Iris pigment epithelial cell (primary cell): ENCODE results near the gene SOX6.

Experiments used
- DNase-seq: peaks from one replicate; pipeline ENCODE4 v3.0.0-alpha.2; 2011; ENCODE audit warnings: low read depth

Gene SOX6

DNA sequence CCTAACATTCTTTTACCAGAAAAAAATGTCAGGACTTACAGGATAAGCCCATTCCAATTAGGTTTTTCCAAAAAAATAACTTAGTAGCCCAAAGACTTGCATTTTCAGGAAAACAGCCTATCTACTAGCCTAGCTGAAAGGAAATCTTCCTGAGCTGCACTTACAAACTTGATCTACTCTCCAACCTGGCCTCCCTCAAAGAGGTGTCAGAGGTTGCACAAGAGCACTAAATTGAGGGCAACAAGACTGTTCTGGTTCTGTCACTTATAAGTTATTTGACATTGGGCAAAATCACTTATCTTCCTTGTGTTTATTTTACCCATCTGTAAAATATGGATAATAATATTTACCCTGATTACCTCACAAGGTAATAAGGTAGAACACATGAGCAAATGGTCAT is 7.9 kb upstream of the SOX6 start:
- no peak for DNase-seq

DNA sequence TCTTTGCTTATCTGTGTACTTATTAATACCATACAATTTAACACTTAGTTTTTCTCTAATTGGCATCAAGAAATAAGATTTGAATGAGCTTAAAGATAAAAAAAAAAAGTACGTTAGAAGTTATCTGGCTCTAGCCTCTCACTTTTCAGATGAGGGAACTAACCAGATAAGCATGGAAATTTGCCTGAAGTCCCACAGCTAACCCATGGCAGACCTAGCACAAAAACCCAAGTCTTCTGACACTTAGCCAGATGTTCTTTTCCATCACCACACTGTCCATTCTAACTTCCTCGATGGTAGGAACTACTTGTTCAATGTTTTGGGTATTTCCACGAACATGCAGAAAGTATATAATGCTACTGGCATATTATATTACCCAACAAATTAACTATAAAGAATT is 7.4 kb upstream of the SOX6 start:
- no peak for DNase-seq

DNA sequence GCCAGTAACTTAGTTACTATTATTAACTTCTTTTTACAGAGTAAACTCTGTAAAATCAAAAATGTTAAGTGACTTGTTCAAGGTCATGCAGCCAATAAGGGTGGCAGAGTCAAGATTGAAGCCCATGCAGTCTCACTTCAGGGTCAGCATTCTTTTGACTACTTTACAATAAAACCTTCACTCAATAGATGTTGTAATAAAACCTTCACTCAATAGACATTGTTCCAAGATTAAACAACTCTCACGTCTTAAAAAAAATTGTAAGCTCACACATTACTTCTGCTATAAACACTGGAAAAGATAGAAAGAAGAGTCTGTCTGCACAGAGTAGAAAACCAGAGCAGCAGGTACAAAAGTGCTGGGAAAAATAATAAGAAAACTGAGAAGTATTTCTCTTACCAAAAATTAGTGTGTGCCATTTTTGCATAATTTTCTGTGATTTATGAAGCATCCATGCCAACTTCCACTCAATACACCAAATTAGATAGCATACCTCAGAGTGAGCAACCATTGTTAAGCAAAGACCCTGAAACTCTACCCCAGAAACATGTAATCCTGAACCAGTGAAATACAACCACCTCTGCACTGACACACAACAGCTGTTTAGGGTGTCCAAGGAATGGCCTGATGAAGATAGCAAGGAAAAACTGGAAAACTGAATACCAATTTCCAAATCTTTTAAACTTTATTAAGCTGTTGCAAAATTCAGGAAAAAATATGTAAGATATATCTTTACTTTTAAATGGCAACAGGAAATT is 4.9 kb upstream of the SOX6 start:
- DNase-seq, result no peak

DNA sequence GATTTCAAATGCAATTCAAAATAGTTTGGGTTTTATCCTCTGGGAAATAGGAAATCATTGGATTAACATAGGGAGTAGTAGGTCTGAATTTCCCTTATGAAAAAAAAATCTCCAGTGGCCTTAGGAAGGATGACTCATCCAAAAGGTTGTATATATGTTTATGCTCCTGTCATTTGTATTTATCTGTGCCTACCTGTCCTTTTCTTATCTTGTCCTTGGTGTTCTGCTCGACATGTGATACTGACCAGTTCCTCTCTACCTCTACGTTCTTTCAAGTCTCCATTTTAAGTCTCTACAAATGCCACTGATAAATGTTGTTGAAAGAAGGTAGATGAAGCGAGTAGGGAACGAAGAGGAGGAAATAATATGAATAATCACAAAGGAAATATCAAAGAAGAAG is 3.0 kb upstream of the SOX6 start:
- DNase-seq, result no peak

DNA sequence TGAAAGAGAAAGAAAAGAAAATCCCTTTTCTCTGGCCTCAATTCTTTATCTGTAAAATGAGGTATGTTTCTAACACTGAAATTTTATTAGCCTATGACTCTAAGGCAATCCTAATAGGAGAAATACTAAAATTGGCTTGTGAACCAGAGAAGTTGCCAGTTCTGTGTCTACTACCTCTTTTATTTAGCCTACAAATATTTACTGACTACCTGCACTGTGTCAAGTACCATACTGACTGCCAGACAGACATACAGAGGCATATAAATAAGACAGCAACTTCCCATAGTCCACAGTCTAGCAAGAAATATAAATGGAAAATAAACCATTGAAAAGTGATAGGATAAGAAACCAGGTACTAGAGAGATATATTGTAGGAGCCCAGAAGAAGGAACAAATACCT is 2.4 kb upstream of the SOX6 start:
- no peak for DNase-seq

DNA sequence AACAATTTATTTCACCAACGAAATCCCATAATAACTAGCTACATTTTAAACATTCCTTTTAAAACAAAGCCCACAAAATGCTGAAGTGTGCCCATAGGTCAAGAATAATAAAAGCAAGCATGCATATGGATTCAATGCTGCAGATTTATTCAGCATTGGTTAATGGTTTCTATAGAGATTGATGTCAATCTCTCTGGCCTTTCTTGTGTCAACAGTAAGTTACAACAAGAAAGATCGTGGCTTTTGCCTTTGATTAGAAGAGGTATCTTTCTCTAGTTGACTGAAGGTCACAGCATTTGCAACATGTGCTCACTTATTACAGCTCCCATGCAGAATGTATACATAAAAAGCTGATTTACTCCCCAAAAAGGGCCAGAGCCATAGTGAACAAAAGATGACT is 1.4 kb upstream of the SOX6 start:
- DNase-seq, result no peak

DNA sequence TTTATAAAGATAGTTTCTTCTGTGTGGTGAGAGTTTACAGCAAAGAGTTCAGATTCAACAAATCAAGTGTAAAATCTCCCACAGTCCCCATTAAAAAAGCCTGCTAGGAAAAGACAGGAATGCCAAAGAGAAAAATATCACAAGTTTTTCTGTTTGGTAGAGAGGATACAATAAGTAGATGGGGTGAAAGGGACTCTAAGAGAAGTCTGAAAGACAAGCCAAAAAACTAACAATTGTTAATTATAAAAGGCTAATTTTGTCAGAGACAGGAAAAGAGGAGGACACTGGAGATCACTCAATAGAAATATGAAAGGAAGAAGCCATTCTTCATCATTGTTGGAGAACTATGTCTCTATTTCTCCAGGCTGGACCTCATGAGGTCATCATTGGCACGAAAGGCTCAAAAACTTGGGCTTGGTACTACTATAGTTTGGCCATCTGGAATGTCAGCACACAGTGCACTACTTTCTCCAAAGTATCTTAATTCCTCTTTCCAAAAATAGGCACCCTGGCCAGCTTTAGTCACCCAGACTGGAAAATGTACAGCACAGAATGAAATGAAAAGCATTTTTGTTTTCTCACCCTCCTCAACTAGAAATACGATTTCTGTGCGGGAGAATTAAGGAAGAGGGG is 531 bp upstream of the SOX6 start:
- DNase-seq, result no peak

DNA sequence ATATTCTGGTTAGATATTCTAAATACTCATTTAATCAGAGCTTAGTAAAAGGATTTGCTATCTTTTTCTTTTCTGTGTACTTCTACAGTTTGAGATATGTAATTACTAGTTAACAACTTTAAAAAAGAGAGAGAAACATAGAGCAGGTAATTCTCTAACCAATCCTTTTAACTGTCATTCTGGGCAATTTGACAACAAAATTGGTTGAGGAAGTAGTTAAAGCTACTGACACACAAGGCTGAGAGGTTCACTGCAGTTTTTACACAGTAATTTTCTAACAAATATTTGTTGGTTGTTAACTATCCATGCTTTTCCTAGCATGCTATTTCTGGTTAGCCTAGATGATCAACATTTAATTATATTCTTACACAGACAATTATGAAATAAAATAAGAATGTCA is 3.6 kb downstream of the SOX6 start:
- no peak for DNase-seq

DNA sequence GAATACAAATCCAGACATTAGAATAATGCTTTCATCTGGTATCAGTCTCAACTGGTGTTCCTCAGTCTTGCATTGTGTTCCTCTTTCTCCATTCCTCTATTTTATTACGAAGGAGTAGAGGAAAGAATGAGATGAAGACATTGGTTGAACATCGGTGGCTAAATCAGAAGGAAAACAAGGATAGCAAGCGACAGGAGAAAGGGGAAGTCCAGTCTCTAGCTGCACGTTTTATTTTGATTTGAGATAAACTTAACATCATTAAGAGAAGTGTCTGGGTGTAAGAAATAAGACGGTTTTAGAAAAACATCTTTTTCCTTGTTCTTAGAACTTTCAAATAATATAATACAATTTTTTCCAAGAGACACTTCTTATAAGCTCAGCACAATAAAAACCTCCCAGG is 6.2 kb downstream of the SOX6 start:
- DNase-seq, result no peak

DNA sequence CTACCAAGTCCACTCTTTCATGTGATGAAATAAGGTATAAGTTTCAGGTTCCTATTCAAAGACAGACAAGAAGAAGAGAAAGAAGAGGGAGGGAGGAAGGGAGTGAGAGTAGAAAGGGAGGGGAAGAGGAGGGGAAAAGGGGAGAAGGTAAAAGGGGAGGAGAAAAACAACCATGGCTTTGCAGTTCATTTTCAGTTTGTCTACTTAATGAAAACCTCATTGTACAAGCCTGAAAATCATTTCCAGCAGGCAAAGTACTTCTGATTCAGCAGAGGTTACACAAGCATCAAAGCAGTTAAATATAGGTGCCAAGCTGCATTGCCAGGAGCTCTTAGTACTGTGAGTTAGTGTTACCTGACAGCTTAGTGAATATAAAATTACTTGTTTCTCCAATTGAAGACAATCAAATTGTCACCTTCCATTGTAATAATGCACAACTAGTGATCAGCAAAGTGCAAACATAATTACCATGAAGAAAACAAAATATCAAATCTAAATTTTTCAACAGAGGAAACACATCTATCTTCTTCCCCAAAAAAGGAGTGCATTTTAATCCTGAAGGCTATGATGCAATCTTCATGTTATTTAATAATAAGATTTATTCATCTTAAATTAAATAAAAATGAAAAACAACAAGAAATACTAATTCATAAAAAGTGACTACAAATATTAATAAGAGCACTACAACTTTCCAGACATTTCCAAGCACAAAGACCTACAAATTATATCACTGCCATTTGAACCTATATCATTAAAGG is 8.2 kb downstream of the SOX6 start:
- DNase-seq, result no peak

DNA sequence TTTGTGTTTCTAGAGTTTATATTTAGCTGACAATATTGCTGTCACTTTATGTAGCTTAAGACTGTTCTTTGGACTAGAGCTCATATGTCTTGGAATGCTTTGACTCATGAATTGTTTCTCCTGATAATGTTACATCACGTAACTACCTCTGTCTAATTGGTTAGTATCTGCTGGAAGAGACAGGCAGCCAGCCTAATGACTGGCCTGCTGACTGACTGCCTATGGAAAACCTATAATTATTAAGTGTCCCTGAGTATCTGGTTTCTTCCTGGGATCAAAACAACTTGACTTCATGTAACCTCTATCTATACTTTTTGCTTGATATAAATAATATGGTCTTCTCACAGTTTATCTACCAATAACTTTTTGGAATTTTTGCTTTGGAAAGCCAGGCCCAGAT is 9.4 kb downstream of the SOX6 start:
- peak; percentile 20 for DNase-seq

DNA sequence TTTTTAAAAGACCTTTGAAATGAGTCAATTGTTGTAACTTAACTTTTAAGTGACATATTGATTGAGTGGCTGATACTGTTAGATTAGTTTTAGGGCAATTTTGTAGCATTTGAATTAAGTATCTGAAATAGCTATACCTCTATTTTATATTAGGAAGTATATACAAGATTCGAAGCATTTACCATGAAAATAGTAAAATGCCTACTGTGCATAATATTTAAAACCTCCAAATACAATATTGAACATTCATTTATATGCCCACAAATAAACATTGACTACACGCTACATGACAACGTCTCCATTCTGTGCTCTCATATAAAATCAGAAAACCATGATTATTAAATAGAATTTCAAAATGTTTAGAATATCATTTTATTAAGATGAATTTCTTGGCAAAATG is 14.5 kb downstream of the SOX6 start:
- DNase-seq, result no peak

DNA sequence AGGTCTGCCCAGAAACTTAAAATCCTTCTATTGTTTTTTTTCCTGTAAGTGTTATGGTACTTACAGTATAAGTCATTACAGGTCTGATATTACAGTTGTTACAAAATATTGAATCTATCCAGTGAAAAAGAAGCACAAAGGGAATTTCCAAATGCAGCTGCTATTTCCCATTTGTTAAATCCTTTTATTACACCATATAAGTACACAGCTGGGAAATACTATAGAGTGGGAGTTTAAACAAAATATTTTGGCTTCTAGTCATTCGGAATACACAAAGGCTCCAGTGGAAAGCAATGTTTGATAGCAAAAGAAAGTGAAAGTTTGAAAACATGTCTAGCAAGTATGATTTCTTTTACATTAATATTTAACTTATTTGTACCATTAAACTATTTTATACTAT is 18.0 kb downstream of the SOX6 start:
- no peak for DNase-seq

DNA sequence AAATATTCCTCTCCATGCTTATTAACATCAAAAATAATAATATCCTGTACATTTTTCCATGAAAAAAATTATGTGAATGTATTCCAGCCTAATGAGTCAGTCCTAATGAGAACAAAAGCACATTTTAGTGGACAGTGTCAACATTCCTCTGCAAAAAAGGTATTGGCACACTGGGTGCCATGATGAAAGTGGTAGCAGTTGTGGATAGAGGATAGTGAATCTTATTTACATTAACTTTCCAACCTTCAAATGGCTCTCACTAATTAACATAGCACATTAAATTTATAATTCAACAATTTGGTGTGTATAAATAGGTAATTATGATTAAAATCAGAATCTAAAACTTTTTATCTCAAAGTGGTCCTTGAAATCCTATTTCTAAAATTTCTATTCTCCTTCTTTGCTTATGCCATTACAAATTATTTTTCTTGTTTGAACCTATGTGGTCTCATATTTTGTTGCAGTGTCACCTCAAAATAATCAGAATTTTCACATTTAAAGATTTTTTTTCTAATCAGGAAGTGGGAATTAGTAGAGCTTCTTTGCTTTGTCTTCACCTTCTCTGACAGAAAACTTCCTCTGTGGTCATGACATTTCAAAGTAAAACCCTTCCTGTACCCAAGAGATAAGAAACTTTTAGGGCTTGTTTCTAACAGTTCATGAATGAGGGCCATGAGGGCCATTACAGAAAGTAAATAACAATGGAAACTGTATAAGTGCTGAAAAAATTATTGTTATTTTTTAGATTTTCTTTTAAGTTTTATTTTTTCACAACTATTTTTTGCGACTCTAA is 18.7 kb downstream of the SOX6 start:
- DNase-seq, result no peak

DNA sequence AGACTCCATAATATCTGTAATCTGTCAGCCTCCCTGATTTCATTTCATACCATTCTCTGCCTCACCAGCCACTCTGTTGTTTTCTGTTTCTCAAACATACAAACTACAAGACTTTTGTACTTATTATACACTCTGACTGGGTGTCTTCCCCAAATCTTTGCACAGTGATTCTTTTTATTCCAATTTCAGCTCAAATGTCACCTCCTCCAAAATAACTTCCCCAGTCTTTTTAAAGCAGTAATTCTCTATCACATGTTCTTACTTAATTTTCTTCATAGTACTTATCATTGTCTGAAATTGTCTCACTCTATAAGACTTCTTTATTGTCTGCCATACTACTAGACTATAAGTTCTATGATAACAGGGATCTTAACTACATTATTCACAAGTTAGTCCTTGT is 19.6 kb downstream of the SOX6 start:
- no peak for DNase-seq

DNA sequence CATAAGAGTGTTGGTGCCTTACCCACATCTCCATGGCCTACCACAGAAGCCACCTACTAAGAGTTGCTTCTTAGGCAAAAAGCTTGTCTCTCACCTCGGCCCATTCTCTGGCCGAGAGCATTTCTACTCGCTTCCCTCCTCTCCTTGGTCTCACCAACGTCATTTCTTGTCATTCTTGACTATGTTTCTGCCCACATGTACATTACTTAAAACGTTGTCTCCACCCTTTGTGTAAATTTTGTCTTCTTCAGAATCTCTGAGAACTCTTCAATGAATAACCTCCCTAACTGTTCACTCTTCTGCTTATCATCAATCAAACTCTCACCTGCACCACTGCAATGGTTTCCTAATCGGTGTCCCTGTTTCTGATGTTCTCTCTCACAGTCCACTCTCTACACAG is 20.1 kb downstream of the SOX6 start:
- no peak for DNase-seq

DNA sequence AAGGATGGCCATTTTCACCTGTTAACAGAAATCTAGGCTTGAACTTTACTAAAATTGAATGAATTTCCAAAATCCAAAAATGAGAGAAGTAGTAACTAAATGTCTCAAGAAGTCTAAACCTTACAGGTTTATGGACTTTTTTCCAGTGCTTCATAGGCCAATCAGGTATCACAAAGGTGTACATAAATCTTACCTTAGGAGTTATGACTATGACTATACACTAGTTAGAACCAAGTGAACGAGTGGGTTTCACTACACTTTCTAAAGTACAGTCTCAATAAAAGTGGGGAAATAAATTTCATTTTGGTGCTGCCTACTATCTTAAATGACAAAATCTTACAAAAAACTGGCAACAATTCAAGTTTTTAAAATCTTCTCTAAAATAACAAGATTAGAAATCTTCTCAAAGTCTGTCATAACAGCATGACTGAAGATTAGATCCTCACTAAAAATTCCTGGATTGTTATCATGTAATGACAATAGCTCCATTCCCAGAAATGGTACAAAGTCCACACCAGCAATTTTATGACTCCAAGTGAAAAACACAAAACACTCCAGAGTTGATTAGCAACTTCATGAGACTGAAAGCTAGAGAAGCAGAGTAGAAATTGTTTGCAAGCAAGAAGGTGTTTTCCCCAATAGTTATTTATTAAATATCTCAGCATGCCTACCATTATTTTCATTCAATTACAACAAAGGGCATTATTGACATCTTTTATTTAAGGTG is 20.9 kb downstream of the SOX6 start:
- DNase-seq, result no peak

DNA sequence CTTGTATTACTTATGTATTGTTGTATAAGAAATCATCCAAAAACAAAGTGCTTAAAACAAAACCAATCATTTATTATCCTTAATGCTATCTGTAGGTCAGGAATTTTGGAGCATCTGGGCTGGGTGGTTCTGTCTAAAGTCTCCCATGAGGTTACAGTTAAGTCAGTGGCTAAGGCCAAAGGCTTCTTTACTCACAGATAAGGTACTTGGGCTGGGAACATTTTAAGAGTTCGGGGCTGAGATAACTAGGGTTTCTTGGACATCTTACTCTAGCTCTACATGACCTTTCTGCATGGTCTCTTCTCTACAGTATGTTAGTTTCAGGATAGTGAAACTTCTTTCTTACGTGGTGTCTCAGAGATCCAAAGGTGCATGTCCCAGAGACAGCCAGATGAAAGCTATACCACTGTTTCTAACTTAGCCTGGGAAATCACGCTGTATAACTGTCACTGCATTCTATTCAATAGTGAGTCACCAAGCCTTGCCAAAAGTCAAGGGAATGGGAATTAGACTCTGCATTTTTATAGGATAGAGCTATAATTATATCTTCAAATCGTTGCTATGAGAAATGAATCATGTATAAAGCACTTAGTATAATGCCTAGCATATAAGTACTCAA is 29.6 kb downstream of the SOX6 start:
- DNase-seq, result no peak

DNA sequence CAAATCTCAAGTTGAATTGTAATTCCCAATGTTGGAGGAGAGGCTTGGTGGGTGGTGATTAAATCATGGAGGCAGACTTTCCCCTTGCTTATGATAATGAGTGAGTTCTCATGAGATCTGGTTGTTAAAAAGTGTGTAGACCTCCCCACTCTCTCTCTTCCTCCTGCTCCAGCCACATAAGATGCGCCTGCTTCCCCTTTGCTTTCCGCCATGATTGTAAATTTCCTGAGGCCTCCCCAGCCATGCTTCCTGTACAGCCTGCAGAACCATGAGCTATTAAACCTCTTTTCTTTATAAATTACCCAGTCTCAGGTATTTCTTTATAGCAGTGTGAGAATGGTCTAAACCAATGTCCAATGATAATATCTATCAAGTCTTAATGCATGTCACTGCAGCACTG is 34.2 kb downstream of the SOX6 start:
- no peak for DNase-seq

DNA sequence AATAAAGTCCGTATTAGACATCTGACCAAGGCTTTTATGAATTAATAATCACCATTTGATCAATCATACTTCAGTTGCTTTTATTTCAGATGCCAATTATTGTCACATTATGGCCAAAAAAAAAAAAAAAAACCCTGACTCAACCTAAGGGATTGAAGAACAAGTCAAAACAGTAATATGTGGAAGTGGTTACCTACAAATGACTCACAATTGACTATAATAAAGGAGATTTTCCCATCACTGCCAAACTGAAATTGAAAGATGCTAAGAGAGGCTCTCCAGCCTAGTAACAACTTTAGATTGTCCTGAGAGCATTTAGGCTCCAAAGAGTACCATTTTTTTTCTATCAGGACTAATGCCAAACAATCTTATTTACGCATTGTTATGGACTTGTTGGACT is 35.2 kb downstream of the SOX6 start:
- DNase-seq, result no peak

DNA sequence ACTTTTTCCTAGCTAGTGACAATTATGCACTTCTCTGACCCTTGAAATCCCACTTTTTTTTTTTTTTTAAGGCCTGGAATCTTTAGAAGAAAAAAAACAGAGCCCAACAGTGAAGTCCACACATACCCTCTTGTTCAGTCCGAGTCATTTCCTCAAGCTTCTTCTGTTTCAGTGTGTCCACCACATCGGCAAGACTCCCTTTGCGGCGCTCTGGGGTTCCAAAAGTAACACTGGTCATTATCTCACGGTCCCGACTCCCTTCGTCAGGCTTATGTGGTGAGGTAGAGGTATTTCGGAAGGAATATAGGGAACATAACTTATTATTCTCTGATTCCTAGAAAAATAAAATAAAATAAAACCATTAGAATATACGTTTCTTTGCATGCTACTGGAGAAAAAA is 38.0 kb downstream of the SOX6 start:
- no peak for DNase-seq

DNA sequence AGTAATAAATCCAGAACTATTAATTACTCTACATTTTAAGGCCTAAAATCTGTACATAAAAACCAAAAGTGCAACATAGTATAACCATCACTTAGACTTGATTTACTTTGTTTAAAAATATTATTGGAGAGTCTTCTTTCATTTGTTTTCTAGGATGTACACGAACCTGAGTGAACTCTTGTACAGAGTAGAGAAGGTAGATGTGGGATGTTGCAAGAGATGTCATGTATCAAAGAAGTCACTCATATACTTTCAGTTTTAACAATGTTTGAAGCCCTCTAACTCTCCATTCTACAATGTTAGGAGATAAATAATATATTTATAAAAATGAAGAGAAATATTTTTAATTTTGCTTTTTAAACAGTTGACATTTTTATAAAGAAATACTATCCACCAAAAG is 38.6 kb downstream of the SOX6 start:
- no peak for DNase-seq
